Measurements from ENCODE around the gene GTF2F2.

DNA sequence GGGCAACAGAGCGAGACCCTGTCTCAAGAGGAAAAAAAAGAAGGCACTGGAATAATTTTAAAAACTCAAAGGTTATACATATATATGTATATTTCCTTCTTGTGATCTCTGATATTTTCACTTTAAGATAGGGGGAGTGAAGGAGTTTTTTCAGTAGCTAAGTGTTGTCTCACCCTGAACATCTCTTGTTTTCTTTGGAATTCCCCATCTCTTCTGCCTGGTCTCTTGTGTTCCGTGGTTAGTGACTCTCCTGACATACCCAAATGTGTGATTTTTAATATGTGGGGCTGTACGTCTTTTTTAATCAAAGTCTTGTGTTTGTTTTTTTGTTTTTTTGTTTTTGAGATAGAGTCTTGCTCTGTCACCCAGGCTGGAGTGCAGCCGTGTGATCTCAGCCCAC lies 95.9 kb downstream of the GTF2F2 start:
- TF ChIP-seq, protein P1, sequence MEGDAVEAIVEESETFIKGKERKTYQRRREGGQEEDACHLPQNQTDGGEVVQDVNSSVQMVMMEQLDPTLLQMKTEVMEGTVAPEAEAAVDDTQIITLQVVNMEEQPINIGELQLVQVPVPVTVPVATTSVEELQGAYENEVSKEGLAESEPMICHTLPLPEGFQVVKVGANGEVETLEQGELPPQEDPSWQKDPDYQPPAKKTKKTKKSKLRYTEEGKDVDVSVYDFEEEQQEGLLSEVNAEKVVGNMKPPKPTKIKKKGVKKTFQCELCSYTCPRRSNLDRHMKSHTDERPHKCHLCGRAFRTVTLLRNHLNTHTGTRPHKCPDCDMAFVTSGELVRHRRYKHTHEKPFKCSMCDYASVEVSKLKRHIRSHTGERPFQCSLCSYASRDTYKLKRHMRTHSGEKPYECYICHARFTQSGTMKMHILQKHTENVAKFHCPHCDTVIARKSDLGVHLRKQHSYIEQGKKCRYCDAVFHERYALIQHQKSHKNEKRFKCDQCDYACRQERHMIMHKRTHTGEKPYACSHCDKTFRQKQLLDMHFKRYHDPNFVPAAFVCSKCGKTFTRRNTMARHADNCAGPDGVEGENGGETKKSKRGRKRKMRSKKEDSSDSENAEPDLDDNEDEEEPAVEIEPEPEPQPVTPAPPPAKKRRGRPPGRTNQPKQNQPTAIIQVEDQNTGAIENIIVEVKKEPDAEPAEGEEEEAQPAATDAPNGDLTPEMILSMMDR (IDR thresholded peaks at IDR 0.05): no peak
- TF ChIP-seq, protein P2, sequence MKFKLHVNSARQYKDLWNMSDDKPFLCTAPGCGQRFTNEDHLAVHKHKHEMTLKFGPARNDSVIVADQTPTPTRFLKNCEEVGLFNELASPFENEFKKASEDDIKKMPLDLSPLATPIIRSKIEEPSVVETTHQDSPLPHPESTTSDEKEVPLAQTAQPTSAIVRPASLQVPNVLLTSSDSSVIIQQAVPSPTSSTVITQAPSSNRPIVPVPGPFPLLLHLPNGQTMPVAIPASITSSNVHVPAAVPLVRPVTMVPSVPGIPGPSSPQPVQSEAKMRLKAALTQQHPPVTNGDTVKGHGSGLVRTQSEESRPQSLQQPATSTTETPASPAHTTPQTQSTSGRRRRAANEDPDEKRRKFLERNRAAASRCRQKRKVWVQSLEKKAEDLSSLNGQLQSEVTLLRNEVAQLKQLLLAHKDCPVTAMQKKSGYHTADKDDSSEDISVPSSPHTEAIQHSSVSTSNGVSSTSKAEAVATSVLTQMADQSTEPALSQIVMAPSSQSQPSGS (CRISPR knock-in tag; IDR thresholded peaks at IDR 0.05; ENCODE audit: borderline replicate concordance, low read depth): no peak
- no peak for TF ChIP-seq TCF7 (CRISPR knock-in tag; IDR thresholded peaks at IDR 0.05; ENCODE audit: low read depth)
- TF ChIP-seq, protein P3, sequence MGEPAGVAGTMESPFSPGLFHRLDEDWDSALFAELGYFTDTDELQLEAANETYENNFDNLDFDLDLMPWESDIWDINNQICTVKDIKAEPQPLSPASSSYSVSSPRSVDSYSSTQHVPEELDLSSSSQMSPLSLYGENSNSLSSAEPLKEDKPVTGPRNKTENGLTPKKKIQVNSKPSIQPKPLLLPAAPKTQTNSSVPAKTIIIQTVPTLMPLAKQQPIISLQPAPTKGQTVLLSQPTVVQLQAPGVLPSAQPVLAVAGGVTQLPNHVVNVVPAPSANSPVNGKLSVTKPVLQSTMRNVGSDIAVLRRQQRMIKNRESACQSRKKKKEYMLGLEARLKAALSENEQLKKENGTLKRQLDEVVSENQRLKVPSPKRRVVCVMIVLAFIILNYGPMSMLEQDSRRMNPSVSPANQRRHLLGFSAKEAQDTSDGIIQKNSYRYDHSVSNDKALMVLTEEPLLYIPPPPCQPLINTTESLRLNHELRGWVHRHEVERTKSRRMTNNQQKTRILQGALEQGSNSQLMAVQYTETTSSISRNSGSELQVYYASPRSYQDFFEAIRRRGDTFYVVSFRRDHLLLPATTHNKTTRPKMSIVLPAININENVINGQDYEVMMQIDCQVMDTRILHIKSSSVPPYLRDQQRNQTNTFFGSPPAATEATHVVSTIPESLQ (CRISPR knock-in tag; IDR thresholded peaks at IDR 0.05): no peak
- no peak for TF ChIP-seq CREM (CRISPR knock-in tag; IDR thresholded peaks at IDR 0.05)
- TF ChIP-seq CREB1 (CRISPR knock-in tag; IDR thresholded peaks at IDR 0.05): no peak
- TF ChIP-seq, protein P4, sequence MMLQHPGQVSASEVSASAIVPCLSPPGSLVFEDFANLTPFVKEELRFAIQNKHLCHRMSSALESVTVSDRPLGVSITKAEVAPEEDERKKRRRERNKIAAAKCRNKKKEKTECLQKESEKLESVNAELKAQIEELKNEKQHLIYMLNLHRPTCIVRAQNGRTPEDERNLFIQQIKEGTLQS (CRISPR knock-in tag; conservative IDR thresholded peaks at IDR 0.05): no peak
- no peak for TF ChIP-seq SMAD3 (CRISPR knock-in tag; IDR thresholded peaks at IDR 0.05; ENCODE audit: borderline replicate concordance)
- TF ChIP-seq MYBL2 (CRISPR knock-in tag; IDR thresholded peaks at IDR 0.05): no peak

Data from WTC11 (cell line).